Measurements from ENCODE around the gene IRF3.

DNA sequence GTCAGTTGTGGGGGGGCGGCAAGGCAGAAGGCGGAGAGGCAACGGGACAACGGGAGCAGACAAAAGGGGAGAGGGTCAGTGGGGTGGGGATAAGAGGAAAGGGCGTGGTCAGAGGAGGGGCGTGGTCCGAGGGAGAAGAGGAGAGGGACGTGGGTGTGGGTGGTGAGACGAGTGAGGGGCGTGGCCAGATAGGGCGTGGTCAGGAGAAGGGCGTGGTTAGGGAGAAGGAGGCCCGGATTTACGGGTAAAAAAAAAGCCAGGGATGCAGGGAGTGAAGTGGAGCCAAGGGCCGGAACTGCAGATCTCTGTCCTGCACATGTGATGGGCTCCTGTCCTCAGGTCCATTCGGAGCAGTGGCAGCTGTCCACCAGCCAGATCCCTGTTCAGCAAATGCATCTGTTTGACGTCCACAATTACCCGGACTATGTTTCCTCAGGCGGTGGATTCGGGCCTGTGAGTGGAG lies 46.8 kb upstream of the IRF3 start:
- TF ChIP-seq, protein P1, sequence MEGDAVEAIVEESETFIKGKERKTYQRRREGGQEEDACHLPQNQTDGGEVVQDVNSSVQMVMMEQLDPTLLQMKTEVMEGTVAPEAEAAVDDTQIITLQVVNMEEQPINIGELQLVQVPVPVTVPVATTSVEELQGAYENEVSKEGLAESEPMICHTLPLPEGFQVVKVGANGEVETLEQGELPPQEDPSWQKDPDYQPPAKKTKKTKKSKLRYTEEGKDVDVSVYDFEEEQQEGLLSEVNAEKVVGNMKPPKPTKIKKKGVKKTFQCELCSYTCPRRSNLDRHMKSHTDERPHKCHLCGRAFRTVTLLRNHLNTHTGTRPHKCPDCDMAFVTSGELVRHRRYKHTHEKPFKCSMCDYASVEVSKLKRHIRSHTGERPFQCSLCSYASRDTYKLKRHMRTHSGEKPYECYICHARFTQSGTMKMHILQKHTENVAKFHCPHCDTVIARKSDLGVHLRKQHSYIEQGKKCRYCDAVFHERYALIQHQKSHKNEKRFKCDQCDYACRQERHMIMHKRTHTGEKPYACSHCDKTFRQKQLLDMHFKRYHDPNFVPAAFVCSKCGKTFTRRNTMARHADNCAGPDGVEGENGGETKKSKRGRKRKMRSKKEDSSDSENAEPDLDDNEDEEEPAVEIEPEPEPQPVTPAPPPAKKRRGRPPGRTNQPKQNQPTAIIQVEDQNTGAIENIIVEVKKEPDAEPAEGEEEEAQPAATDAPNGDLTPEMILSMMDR (IDR thresholded peaks at IDR 0.05) = no peak
- no peak for TF ChIP-seq EZH2 (IDR thresholded peaks at IDR 0.05; ENCODE audit: borderline replicate concordance, insufficient read depth, low read depth, low read length, poor library complexity, severe bottlenecking)
